Esophagus squamous epithelium (tissue), 4 donors: ENCODE measurements around the gene MTMR3.

Experiments used
- CTCF ChIP-seq, 6 experiments: fragments of 450-650 bp in 4 of 6; fragments of 200-600 bp in 2 of 6; sonication (generic) in 2 of 6; IDR thresholded peaks; one replicate each; pipeline ENCODE4 v1.5.1; 2016 to 2019; ENCODE audit warnings: antibody characterized with exemption in 6 of 6, mild to moderate bottlenecking in 4 of 6, moderate library complexity in 4 of 6
- POLR2A ChIP-seq, 4 donors: fragments of 450-650 bp; IDR thresholded peaks; one replicate each; pipeline ENCODE4 v1.6.1; 2017; ENCODE audit warnings: antibody characterized with exemption in 4 of 4, mild to moderate bottlenecking in 4 of 4, moderate library complexity in 3 of 4

DNA sequence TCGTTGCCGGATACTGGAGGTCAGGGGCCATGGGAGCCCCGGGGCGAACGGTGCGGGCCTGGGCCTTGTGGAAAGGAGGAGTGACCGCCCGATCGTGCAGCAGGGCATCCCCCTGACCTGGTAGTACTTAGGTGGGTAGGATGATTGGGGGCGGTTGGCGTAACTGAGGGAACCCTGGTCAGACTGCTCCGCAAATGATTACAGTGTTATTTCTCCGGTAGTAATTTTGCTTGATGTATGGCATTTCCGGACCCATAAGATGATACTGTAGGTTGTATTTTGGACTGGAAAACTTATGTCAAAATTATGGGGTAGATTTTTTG is 762 bp downstream of the MTMR3 start:
- no peak for TF ChIP-seq CTCF (IDR thresholded peaks at IDR 0.05)
- TF ChIP-seq POLR2A (IDR thresholded peaks at IDR 0.05): no peak
